ENCODE measurements around the gene STARD7. TPM values are rescaled to one million over a fixed set of nuclear protein-coding genes. Genes with fewer than 3 reads are reported as not detected.
"Not testable (repeated sequence)": the region's sequence is repeated elsewhere in the genome, so short reads cannot be mapped to it uniquely, and the experiment has no call there.

The STARD7 gene
- polyA plus RNA-seq (ENCODE audit: insufficient read length in 3 of 3): 100 to 1,000 TPM; 141 to 150 (median 149) TPM

DNA sequence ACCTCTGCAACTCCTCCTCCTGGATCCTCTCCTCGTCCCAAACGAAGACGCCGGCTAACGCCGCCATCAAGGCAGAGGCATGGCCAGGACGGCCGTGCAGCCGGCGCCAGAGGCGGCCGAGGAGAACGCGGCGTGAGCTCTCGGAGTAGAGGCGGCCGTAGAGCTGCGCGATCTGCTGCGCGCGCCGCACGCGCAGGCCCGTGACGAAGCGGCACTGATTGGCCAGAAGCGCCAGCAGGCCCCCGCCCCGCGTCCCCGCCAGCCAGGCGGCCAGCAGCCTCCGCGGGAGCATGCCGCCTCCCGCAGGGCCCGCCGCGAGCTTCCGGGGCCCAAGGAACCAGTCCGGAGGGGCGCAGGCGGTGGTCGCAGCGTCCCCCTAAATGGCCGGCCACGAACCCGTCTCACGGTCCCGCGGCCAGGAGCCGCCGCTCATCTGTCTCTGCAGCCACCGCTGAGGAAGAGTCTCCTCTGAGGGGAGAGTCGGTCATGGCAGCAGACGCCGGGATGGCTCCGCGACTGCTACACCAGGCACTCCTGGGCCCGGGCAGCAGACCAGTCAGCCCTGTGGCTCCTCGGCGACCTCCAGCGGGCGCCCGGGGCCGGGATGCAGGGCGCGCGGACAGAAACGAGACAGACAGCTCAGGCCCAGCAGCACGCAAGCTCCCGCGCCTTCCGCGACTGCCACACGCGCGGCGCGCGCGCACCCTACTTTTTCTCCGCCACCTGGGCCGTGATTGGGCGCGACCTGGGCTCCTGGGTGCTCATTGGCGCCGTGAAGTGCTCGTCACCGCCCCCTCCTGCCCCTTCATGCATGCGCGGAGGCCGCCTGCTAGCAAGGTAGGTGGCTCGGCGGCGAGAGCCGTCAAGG lies at the start of gene STARD7:
STARD7 (minus strand) TSS at position 685 of the 868 bp plus-strand sequence; CDS start at position 292, 393 bp downstream.
- DNase-seq (ENCODE audit: low read depth in 3 of 3, low spot score in 2 of 3): peak; percentile 88 to 96 (median 94)

DNA sequence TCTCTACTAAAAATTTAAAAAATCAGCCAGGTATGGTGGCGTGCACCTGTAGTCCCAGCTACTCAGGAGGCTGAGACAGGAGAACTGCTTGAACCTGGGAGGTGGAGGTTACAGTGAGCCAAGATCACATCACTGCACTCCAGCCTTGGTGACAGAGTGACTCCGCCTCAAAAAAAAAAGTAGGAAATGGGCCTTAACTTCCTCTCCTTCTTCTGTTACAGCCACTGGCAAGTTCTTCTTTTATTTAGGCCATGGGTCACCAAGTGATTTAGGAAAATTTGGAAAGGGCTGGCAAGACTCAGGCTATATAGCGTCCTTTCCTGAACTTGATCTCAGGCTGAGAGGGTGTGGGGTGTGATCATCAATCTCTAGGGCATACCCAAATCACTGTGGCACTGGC lies 49.1 kb upstream of the STARD7 start:
- DNase-seq (ENCODE audit: low read depth in 3 of 3, low spot score in 2 of 3): not testable (repeated sequence)

GRCh38 chr2:96256611-96257113 lies 48.0 kb upstream of the STARD7 start:
- no peak for DNase-seq (ENCODE audit: low read depth in 3 of 3, low spot score in 2 of 3)

DNA sequence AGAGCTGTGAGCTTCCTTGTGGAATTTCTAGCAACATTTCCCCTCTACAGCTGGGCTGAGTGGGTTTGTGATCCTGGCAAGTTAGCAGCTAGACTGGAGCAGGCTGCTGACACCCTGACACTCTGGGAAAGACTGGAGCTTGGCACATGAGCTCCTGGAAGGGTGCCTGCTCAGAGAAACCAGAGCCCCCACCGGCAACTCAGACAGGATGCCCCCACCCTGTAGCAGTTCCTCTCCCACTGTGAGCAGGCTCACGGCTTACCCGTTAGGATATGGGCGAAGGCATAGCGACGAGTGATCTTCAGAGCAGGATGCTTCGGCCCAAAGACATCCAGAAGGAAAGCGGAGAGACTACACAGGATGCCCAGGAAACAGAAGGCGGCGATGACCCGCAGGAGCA lies 45.9 kb upstream of the STARD7 start:
- DNase-seq (ENCODE audit: low read depth in 3 of 3, low spot score in 2 of 3): no peak

GRCh38 chr2:96253006-96253405 lies 44.4 kb upstream of the STARD7 start:
- DNase-seq (ENCODE audit: low read depth in 3 of 3, low spot score in 2 of 3): no peak

DNA sequence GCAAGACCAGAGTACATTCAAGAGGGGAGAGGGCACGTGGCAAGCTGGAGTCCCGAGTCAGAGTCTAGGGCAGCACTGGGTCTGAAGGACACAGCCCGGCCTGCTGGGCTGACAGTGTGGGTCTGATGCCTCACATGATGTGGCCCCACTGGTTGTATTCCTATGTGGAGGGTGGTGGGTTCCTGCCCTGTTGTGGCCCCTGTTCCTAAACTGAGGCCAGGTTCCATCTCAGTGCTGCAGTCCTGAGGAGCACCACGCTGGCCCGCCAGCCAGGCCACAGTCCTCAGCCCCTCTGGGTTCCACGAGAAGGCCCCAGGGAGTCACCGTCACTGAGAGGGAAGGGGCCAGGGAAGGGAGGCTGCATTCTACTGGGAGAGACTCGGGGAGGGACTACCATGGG lies 43.9 kb upstream of the STARD7 start:
- DNase-seq (ENCODE audit: low read depth in 3 of 3, low spot score in 2 of 3): no peak

DNA sequence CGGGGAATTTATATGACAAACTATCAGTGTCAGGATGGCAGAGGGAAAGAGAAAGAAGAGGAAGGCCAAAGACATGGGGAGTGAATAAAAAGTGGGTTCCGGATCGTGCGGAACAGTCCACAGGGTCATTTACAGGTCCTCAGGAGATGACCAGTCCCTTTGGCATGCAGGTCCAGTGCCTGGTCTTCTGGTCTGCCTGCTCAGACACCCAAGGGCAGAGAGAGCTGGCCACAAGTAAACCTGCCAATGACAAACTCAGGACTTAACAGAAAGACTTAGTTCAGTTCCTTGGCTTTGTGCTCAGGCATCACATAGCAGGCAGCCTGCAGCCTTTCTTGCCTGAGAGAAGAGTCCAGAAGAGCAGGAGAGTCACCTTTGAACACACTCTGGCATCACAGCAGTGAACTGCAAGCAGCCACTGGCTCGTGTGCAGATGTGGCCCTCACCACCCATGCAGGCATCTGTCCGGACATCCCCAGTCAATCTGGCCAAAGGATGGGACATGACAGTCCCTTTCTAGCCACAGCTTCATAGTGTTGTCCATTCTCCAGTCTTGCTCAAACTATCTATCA lies 43.2 kb upstream of the STARD7 start:
- peak in 1 of 3 donors; percentile 33 for DNase-seq (ENCODE audit: low read depth in 3 of 3, low spot score in 2 of 3)

DNA sequence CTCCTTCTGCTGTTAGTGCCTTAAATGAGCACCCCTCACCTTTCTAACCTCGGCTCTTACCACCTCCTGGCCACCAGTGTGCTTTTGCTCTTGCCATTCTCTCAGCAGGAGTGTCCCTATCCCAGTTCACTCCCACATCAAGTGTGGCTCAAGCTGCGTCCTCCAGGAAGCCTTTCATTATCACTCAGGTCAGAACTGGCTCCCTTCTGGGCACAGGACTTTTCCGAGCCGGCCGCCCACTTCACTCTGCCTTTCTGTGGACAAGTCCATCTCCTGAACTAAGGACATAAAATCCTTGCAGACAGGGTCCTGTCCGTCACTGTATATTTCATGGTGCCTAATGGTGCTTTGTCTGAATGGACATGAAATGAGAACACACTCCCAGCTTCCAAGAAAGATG lies 41.6 kb upstream of the STARD7 start:
- no peak for DNase-seq (ENCODE audit: low read depth in 3 of 3, low spot score in 2 of 3)

GRCh38 chr2:96249654-96250053 lies 41.0 kb upstream of the STARD7 start:
- DNase-seq (ENCODE audit: low read depth in 3 of 3, low spot score in 2 of 3): no peak

- no peak for DNase-seq (ENCODE audit: low read depth in 3 of 3, low spot score in 2 of 3)
Measured at GRCh38 chr2:96248624-96249023, 40.0 kb upstream of the STARD7 start.

DNA sequence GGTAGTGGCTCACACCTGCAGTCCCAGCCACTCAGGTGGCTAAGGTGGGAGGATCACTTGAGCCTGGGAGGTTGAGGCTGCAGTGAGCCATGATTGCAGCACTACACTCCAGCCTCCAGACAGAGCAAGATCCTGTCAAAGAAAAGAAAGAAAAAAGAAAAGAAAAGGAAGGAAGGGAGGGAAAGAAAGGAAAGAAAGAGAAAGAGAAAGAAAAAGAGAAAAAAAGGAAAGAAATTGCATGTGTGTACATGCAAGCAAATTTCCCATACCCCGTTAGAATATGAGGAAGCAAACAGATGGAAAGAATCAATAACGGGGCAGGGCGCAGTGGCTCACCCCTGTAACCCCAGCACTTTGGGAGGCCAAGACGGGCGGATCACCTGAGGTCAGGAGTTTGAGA lies 39.3 kb upstream of the STARD7 start:
- DNase-seq (ENCODE audit: low read depth in 3 of 3, low spot score in 2 of 3): no peak

GRCh38 chr2:96247009-96247408 lies 38.4 kb upstream of the STARD7 start:
- DNase-seq (ENCODE audit: low read depth in 3 of 3, low spot score in 2 of 3): no peak

DNA sequence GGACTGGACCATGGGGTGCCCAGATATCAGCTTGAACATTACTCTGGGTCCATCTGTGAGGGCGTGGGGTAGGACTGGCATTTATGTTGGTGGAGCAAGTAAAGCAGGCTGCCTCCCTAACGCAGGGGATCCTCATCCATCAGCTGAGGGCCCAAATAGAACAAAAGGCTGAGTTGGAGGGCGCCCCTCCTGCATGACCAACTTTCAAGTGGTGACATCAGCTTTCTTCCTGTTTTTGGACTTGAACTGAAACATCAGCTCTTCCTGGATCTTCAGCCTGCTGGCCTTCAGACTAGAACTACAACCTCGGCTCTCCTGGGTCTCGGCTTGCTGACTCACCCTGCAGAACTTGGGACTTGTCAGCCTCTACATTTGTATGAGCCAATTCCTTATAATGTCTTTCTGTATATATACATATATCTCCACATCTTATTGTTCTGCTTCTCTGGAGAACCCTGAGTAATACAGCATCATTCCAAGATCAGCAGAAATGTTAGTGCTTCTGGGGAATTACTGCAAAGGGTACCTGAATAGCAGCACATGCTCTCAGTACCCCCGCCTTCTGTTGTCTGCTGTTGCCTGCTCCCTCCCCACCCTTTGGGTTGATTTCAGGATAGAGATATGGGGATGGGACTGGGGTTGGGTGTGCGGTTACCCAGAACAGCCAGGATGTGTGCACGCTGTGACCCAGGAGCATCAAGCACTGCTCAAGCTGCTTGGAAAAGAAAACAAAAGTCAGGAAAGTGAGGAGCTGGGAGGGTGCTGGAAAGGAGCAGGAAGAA lies 37.2 kb upstream of the STARD7 start:
- DNase-seq (ENCODE audit: low read depth in 3 of 3, low spot score in 2 of 3): no peak

DNA sequence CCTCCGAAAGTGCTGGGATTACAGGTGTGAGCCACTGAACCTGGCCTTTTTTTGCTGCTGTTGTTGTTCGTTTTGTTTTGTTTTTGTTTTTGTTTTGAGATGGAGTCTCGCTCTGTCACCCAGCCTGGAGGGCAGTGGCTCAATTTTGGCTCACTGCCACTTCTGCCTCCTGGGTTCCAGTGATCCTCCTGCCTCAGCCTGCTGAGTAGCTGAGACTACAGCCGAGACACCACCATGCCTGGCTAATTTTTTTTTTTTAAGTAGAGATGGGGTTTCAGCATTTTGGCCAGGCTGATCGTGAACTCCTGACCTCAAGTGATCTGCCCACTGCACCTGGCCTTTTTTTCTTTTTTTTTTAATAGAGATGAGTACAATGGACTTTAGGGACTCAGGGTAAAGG lies 35.2 kb upstream of the STARD7 start:
- no peak for DNase-seq (ENCODE audit: low read depth in 3 of 3, low spot score in 2 of 3)

DNA sequence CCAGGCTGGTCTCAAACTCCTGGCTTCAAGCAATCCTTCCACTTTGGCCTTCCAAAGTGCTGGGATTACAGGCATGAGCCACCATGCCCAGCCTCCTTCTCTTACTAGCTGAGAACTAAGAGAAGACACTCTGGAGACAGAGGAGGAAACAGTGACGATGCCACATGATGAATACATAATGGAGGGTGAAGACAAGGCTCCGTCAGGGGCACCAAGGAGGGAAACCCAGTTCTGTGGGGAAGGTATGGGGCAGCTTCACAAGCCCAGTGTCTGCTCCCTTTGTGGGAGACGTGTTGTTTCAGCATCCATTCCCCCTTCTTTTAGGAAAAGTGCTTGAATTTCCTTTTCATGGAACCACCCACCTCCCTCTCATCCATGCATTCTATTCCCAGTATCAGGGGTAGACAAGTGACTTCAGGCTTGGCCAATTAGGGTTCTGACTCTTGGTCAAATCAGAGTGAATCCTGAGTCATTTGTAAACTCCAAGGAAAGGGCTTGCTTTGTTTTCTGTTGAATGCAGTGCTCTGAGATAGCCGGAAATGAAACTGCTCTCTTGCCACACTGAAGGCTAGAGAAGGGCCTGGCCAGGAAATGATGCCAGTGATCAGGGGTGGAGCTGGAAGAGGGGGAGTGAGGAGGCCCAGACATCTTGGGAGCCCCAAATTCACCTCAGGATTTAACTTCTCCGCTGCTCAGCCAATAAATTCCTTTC lies 33.4 kb upstream of the STARD7 start:
- no peak for DNase-seq (ENCODE audit: low read depth in 3 of 3, low spot score in 2 of 3)

DNA sequence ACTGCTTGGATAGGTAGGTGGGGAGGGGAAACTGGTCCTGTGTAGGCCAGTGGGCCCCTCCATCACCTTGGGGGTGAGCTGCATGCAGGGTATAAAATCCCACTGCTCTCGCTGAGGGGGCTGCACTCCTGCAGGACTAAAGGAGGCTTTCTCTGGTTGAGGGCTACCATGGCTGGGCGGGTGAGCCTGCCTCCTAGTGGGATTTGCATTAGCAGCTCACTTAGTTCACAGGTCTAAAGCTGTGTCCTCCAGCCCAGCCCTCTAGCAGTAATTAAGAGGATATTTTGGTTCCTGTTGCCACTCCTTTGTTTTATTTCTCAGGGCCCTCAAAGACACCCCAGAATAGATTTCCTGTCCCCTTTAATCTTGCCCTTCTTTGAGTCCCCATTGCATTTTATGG lies 32.6 kb upstream of the STARD7 start:
- no peak for DNase-seq (ENCODE audit: low read depth in 3 of 3, low spot score in 2 of 3)

GRCh38 chr2:96240341-96241038 lies 31.9 kb upstream of the STARD7 start:
- no peak for DNase-seq (ENCODE audit: low read depth in 3 of 3, low spot score in 2 of 3)

DNA sequence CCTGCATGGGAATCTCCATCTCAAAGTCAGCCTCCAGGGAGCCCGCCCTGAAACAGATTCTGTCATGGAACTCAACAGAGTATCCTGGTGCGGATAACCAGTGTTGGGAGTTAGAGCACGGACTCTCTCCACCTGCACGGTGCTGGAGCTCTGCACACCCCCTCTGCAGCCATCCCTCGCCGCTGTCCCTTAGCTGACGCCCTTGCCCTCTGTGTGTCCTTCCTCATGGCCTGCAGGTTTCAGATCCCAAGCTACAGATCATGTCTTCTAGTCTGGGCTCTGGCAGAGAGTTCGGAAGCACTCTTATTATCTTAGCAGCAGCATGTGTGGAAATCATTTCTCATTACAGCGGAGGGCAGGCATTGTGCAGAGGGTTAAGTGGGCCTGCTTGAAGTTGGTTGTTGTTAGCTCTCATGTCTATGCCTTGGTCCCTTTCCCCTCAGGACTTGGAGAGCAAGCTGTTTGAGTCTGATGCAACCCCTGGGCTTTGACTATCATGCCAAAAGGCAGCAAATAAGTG lies 31.2 kb upstream of the STARD7 start:
- DNase-seq (ENCODE audit: low read depth in 3 of 3, low spot score in 2 of 3): no peak

DNA sequence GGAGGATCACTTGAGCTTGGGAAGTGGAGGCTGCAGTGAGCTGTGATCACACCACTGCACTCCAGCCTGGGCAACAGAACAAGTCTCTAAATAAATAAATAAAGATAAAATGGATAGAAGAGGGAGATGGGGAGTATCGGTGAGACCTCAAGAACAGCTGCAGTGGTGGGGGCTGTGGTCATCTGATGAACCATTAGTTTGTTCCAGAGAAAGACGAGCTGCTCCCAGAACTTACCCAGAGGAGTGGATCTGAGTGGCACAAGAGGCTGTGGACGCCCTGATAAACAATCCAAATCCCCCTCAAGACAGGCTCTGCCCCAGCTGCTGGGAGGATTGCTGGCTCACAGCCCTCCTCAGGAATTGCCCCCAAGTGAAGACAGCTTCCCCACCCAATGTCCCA lies 30.5 kb upstream of the STARD7 start:
- no peak for DNase-seq (ENCODE audit: low read depth in 3 of 3, low spot score in 2 of 3)

GRCh38 chr2:96238266-96238665 lies 29.6 kb upstream of the STARD7 start:
- no peak for DNase-seq (ENCODE audit: low read depth in 3 of 3, low spot score in 2 of 3)

All from right renal cortex interstitium (tissue), 3 donors.